ENCODE results near the gene DOCK1.

DOCK1 gene

DNA sequence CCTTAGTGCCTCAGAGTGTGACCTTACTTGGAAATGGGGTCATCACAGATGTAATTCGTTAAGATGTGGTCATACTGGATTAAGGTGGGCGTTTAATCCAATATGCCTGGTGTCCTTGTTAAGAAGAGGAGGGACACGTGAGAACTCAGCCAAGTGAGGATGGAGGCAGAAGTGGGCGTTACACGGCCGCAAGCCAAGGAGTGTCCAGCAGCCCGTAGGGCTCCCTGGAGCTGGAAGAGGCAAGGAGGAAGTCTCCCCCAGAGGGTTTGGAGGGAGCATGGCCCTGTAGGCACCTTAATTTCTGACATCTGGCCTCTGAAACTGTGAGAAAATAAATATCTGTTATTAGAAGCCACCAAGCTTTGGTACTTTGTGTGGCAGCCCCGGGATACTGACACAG, 21.3 kb downstream of the DOCK1 start:
- no peak overlapping the region for H3K27ac ChIP-seq (ENCODE audit: low read length)
- no peaks in the 10 kb centered on the region for H3K79me2 ChIP-seq (ENCODE audit: low read length)
- H3K36me3 ChIP-seq (replicated peaks; ENCODE audit: insufficient read depth, low read length): no peaks in the 10 kb centered on the region
- no peaks in the 10 kb centered on the region for H3K9me3 ChIP-seq (replicated peaks; ENCODE audit: insufficient read depth, low read length)
- DNase-seq: no peak
- H2AFZ ChIP-seq (ENCODE audit: low read length): no peak overlapping the region
- H3K9me2 ChIP-seq (replicated peaks; ENCODE audit: insufficient read depth, low read length): no peaks in the 10 kb centered on the region
- no peak overlapping the region for H3K4me3 ChIP-seq (ENCODE audit: low read length)
- no peaks in the 10 kb centered on the region for H3K4me1 ChIP-seq (ENCODE audit: low read length)
- H3K9ac ChIP-seq (ENCODE audit: low read length): no peak overlapping the region
- no peaks in the 10 kb centered on the region for H4K20me1 ChIP-seq (ENCODE audit: insufficient read depth, low read length)
- TF ChIP-seq, protein P1, sequence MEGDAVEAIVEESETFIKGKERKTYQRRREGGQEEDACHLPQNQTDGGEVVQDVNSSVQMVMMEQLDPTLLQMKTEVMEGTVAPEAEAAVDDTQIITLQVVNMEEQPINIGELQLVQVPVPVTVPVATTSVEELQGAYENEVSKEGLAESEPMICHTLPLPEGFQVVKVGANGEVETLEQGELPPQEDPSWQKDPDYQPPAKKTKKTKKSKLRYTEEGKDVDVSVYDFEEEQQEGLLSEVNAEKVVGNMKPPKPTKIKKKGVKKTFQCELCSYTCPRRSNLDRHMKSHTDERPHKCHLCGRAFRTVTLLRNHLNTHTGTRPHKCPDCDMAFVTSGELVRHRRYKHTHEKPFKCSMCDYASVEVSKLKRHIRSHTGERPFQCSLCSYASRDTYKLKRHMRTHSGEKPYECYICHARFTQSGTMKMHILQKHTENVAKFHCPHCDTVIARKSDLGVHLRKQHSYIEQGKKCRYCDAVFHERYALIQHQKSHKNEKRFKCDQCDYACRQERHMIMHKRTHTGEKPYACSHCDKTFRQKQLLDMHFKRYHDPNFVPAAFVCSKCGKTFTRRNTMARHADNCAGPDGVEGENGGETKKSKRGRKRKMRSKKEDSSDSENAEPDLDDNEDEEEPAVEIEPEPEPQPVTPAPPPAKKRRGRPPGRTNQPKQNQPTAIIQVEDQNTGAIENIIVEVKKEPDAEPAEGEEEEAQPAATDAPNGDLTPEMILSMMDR (IDR thresholded peaks at IDR 0.05; ENCODE audit: low read length): no peak
- TF ChIP-seq EZH2phosphoT487 (IDR thresholded peaks at IDR 0.05; ENCODE audit: low read length): no peak
- H3K27me3 ChIP-seq (replicated peaks; ENCODE audit: insufficient read depth, low read length): no peaks in the 10 kb centered on the region
- H3F3A ChIP-seq (ENCODE audit: insufficient read depth, low read length): no peaks in the 10 kb centered on the region
- no peak overlapping the region for H3K4me2 ChIP-seq (ENCODE audit: low read depth, low read length)

DNA sequence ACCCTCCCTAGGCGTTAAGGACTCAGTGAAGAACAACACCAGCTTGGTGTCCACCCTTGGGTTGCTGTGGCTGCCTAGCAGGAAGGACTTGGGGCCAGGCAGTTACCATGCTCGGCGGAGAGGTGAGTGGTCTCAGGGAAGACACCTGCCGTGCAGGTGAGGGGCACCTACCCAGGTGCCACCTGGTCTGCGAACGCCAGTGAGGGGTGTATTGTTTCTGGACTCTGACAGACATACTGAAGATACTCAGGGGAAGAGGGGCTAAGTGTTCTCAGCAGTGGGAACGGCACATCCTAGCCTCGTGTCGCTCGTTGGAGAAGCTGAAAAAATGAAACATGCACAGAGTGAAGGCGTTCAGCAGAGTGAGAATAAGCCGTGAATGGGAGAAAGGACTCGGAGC, 22.6 kb downstream of the DOCK1 start:
- Histone ChIP-seq H3K9me3 (replicated peaks; ENCODE audit: insufficient read depth, low read length) (no peaks in the 10 kb centered on the region), H2AFZ (ENCODE audit: low read length) (no peak overlapping the region), H3K4me1 (ENCODE audit: low read length) (no peaks in the 10 kb centered on the region), H3K36me3 (replicated peaks; ENCODE audit: insufficient read depth, low read length) (no peaks in the 10 kb centered on the region), H3K27me3 (replicated peaks; ENCODE audit: insufficient read depth, low read length) (no peaks in the 10 kb centered on the region), H3F3A (ENCODE audit: insufficient read depth, low read length) (no peaks in the 10 kb centered on the region), H3K9me2 (replicated peaks; ENCODE audit: insufficient read depth, low read length) (no peaks in the 10 kb centered on the region), H3K4me3 (ENCODE audit: low read length) (no peak overlapping the region), H3K9ac (ENCODE audit: low read length) (no peak overlapping the region), H3K4me2 (ENCODE audit: low read depth, low read length) (no peak overlapping the region), H3K27ac (ENCODE audit: low read length) (no peak overlapping the region), H3K79me2 (ENCODE audit: low read length) (no peaks in the 10 kb centered on the region), H4K20me1 (ENCODE audit: insufficient read depth, low read length) (no peaks in the 10 kb centered on the region)
- TF ChIP-seq, protein P1 (IDR thresholded peaks at IDR 0.05; ENCODE audit: low read length): no peak
- TF ChIP-seq EZH2 (optimal IDR thresholded peaks at IDR 0.05; ENCODE audit: low read depth, low read length) (no peak), EZH2phosphoT487 (IDR thresholded peaks at IDR 0.05; ENCODE audit: low read length) (no peak)
- DNase-seq: no peak

DNA sequence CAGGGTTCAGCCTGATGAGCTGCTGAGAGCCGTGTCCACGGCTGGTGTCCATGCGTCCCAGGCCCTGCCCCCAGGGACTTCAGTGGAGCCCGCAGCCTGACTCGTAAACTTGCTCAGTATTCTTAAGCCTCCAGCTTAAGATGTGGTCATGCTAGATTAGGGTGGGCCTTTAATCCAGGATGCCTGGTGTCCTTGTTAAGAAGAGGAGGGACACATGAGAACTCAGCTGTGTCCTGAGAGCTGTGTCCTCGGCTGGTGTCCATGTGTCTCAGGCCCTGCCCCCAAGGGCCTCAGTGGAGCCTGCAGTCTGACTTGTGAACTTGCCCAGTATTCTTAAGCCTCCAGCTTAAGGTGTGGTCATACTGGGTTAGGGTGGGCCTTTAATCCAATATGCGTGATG, 23.0 kb downstream of the DOCK1 start:
- Histone ChIP-seq H3K9me3 (replicated peaks; ENCODE audit: insufficient read depth, low read length) (no peaks in the 10 kb centered on the region), H3K79me2 (ENCODE audit: low read length) (no peaks in the 10 kb centered on the region), H3K36me3 (replicated peaks; ENCODE audit: insufficient read depth, low read length) (no peaks in the 10 kb centered on the region), H4K20me1 (ENCODE audit: insufficient read depth, low read length) (no peaks in the 10 kb centered on the region), H3K4me1 (ENCODE audit: low read length) (no peaks in the 10 kb centered on the region), H3K9me2 (replicated peaks; ENCODE audit: insufficient read depth, low read length) (no peaks in the 10 kb centered on the region), H3F3A (ENCODE audit: insufficient read depth, low read length) (no peaks in the 10 kb centered on the region), H3K4me2 (ENCODE audit: low read depth, low read length) (no peak overlapping the region), H3K9ac (ENCODE audit: low read length) (no peak overlapping the region), H3K27me3 (replicated peaks; ENCODE audit: insufficient read depth, low read length) (no peaks in the 10 kb centered on the region), H2AFZ (ENCODE audit: low read length) (no peak overlapping the region), H3K4me3 (ENCODE audit: low read length) (no peak overlapping the region), H3K27ac (ENCODE audit: low read length) (no peak overlapping the region)
- TF ChIP-seq EZH2 (optimal IDR thresholded peaks at IDR 0.05; ENCODE audit: low read depth, low read length) (no peak), EZH2phosphoT487 (IDR thresholded peaks at IDR 0.05; ENCODE audit: low read length) (no peak)
- TF ChIP-seq, protein P1 (IDR thresholded peaks at IDR 0.05; ENCODE audit: low read length): no peak
- no peak for DNase-seq

All from MM.1S (cell line).